ENCODE data around the gene EFEMP1.
"Not testable (repeated sequence)": the region's sequence is repeated elsewhere in the genome, so short reads cannot be mapped to it uniquely, and the experiment has no call there.

EFEMP1 gene

GRCh38 chr2:55862673-55863390 lies 60.8 kb downstream of the EFEMP1 start:
- peak; percentile 40 for DNase-seq

- DNase-seq = peak; percentile 19
These were observed 61.3 kb downstream of the EFEMP1 start for GRCh38 chr2:55862246-55862645.

GRCh38 chr2:55861733-55862132 lies 61.8 kb downstream of the EFEMP1 start:
- no peak for DNase-seq

- peak; percentile 52 for DNase-seq
These were observed 62.8 kb downstream of the EFEMP1 start for GRCh38 chr2:55860832-55861231.

- no peak for DNase-seq
These were observed 63.7 kb downstream of the EFEMP1 start for GRCh38 chr2:55859875-55860274.

GRCh38 chr2:55857766-55858165 lies 65.8 kb downstream of the EFEMP1 start:
- DNase-seq = no peak

GRCh38 chr2:55856936-55857335 lies 66.6 kb downstream of the EFEMP1 start:
- no peak for DNase-seq

- DNase-seq = no peak
These were observed 75.5 kb downstream of the EFEMP1 start for GRCh38 chr2:55848096-55848495.

- no peak for DNase-seq
These were observed 77.2 kb downstream of the EFEMP1 start for GRCh38 chr2:55846426-55846825.

GRCh38 chr2:55844986-55845385 lies 78.6 kb downstream of the EFEMP1 start:
- DNase-seq = no peak

GRCh38 chr2:55843994-55844345 lies 79.6 kb downstream of the EFEMP1 start:
- no peak for DNase-seq

- DNase-seq = peak; percentile 12
These were observed 80.2 kb downstream of the EFEMP1 start for GRCh38 chr2:55843096-55843993.

- no peak for DNase-seq
These were observed 81.5 kb downstream of the EFEMP1 start for GRCh38 chr2:55842046-55842445.

GRCh38 chr2:55840460-55840859 lies 83.1 kb downstream of the EFEMP1 start:
- DNase-seq = no peak

GRCh38 chr2:55839182-55839819 lies 84.3 kb downstream of the EFEMP1 start:
- peak; percentile 49 for DNase-seq

- DNase-seq = no peak
These were observed 84.9 kb downstream of the EFEMP1 start for GRCh38 chr2:55838653-55839052.

- DNase-seq = not testable (repeated sequence)
These were observed 85.5 kb downstream of the EFEMP1 start for GRCh38 chr2:55838117-55838516.

GRCh38 chr2:55837073-55837472 lies 86.5 kb downstream of the EFEMP1 start:
- DNase-seq = no peak

- DNase-seq = not testable (repeated sequence)
These were observed 91.7 kb downstream of the EFEMP1 start for GRCh38 chr2:55831671-55832410.

- DNase-seq = no peak
These were observed 95.7 kb downstream of the EFEMP1 start for GRCh38 chr2:55827855-55828254.

- not testable (repeated sequence) for DNase-seq
These were observed 96.2 kb downstream of the EFEMP1 start for GRCh38 chr2:55827428-55827827.

GRCh38 chr2:55826246-55826645 lies 97.3 kb downstream of the EFEMP1 start:
- no peak for DNase-seq

GRCh38 chr2:55824551-55825096 lies 99.0 kb downstream of the EFEMP1 start:
- DNase-seq = no peak

All from eye (tissue), 1 donor.